ENCODE measurements around the gene BICD1. TPM values are rescaled to one million over a fixed set of nuclear protein-coding genes. Genes with fewer than 3 reads are reported as not detected.

Gene BICD1
- total and polyA plus RNA-seq, 2 donors (not counting 1 experiment from before 2014, with no cell fraction given) = 11.1 to 12.4 TPM

- Histone ChIP-seq H3K9me3 (ENCODE audit: control insufficient read depth, insufficient read depth, low read depth, low read length) (no peaks in the 10 kb centered on the region), H3K79me2 (ENCODE audit: control insufficient read depth, insufficient read depth, low read length) (no peaks in the 10 kb centered on the region), H3K27ac (ENCODE audit: insufficient read depth, low read length) (no peak overlapping the region), H3K36me3 (ENCODE audit: control insufficient read depth, insufficient read depth, low read length) (no peaks in the 10 kb centered on the region), H4K20me1 (ENCODE audit: control insufficient read depth, extremely low read depth, insufficient read depth, low read length) (no peaks in the 10 kb centered on the region), H3K4me1 (ENCODE audit: control insufficient read depth, extremely low read depth, insufficient read depth, low read length) (no peaks in the 10 kb centered on the region), H3K4me3 (replicated peaks in 1 of 4; ENCODE audit: control extremely low read depth in 1 of 4, insufficient read depth in 1 of 4, low read depth in 3 of 4, low read length in 4 of 4) (no peak overlapping the region), H2AFZ (ENCODE audit: low read length) (no peak overlapping the region), H3K9ac (ENCODE audit: insufficient read depth, low read length) (no peak overlapping the region), H3K4me2 (ENCODE audit: extremely low read depth, insufficient read depth, low read length) (no peak overlapping the region), H3K27me3 (ENCODE audit: control insufficient read depth, insufficient read depth, low read length) (no peaks in the 10 kb centered on the region)
- DNase-seq (ENCODE audit: low read depth in 2 of 2) = no peak
- no peak for TF ChIP-seq EZH2 (IDR thresholded peaks at IDR 0.05; ENCODE audit: low read length, missing control alignments)
- no peak for TF ChIP-seq CTCF (conservative IDR thresholded peaks at IDR 0.05 in 1 of 2, IDR thresholded peaks at IDR 0.05 in 1 of 2; ENCODE audit: low read depth in 1 of 2, low read length in 2 of 2)
Measured at GRCh38 chr12:32255588-32255987, 148.9 kb downstream of the BICD1 start.

GRCh38 chr12:32257695-32258496 is 151.2 kb downstream of the BICD1 start:
- DNase-seq (ENCODE audit: low read depth in 2 of 2) = no peak
- Histone ChIP-seq H3K79me2 (ENCODE audit: control insufficient read depth, insufficient read depth, low read length) (no peaks in the 10 kb centered on the region), H3K4me1 (ENCODE audit: control insufficient read depth, extremely low read depth, insufficient read depth, low read length) (no peaks in the 10 kb centered on the region), H2AFZ (ENCODE audit: low read length) (no peak overlapping the region), H3K9ac (ENCODE audit: insufficient read depth, low read length) (no peak overlapping the region), H3K4me2 (ENCODE audit: extremely low read depth, insufficient read depth, low read length) (no peak overlapping the region), H3K27ac (ENCODE audit: insufficient read depth, low read length) (no peak overlapping the region), H4K20me1 (ENCODE audit: control insufficient read depth, extremely low read depth, insufficient read depth, low read length) (no peaks in the 10 kb centered on the region), H3K36me3 (ENCODE audit: control insufficient read depth, insufficient read depth, low read length) (no peaks in the 10 kb centered on the region), H3K4me3 (replicated peaks in 1 of 4; ENCODE audit: control extremely low read depth in 1 of 4, insufficient read depth in 1 of 4, low read depth in 3 of 4, low read length in 4 of 4) (no peak overlapping the region), H3K27me3 (ENCODE audit: control insufficient read depth, insufficient read depth, low read length) (no peaks in the 10 kb centered on the region), H3K9me3 (ENCODE audit: control insufficient read depth, insufficient read depth, low read depth, low read length) (no peaks in the 10 kb centered on the region)
- no peak for TF ChIP-seq EZH2 (IDR thresholded peaks at IDR 0.05; ENCODE audit: low read length, missing control alignments)
- no peak for TF ChIP-seq CTCF (conservative IDR thresholded peaks at IDR 0.05 in 1 of 2, IDR thresholded peaks at IDR 0.05 in 1 of 2; ENCODE audit: low read depth in 1 of 2, low read length in 2 of 2)

DNA sequence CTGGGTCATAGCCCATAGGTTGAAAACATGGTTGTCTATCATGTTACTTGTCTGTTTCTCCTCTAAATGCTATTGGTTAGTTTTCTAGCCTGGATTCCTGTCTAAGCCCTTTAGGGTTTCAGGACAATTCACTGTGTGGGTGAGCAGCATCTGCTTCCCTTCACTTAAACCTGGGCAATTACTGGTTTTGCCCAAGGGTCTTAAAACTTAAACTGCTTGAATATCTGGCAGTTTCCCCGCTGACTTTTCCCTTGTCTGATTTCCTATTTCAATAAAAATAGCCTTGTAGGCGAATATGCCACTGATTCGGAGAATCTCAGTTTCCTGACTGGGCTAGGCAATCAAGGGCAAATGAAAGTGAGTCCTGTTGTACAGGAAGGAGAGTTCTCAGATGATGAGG is 154.0 kb downstream of the BICD1 start:
- no peak overlapping the region for H3K27ac ChIP-seq (ENCODE audit: insufficient read depth, low read length)
- H3K27me3 ChIP-seq (ENCODE audit: control insufficient read depth, insufficient read depth, low read length) = no peaks in the 10 kb centered on the region
- TF ChIP-seq CTCF (conservative IDR thresholded peaks at IDR 0.05 in 1 of 2, IDR thresholded peaks at IDR 0.05 in 1 of 2; ENCODE audit: low read depth in 1 of 2, low read length in 2 of 2) = no peak
- TF ChIP-seq EZH2 (IDR thresholded peaks at IDR 0.05; ENCODE audit: low read length, missing control alignments) = no peak
- no peaks in the 10 kb centered on the region for H3K36me3 ChIP-seq (ENCODE audit: control insufficient read depth, insufficient read depth, low read length)
- no peak overlapping the region for H2AFZ ChIP-seq (ENCODE audit: low read length)
- H3K4me3 ChIP-seq (replicated peaks in 1 of 4; ENCODE audit: control extremely low read depth in 1 of 4, insufficient read depth in 1 of 4, low read depth in 3 of 4, low read length in 4 of 4) = no peak overlapping the region
- DNase-seq (ENCODE audit: low read depth in 2 of 2) = no peak
- no peaks in the 10 kb centered on the region for H3K9me3 ChIP-seq (ENCODE audit: control insufficient read depth, insufficient read depth, low read depth, low read length)
- H3K4me1 ChIP-seq (ENCODE audit: control insufficient read depth, extremely low read depth, insufficient read depth, low read length) = no peaks in the 10 kb centered on the region
- no peak overlapping the region for H3K4me2 ChIP-seq (ENCODE audit: extremely low read depth, insufficient read depth, low read length)
- H3K9ac ChIP-seq (ENCODE audit: insufficient read depth, low read length) = no peak overlapping the region
- no peaks in the 10 kb centered on the region for H3K79me2 ChIP-seq (ENCODE audit: control insufficient read depth, insufficient read depth, low read length)
- H4K20me1 ChIP-seq (ENCODE audit: control insufficient read depth, extremely low read depth, insufficient read depth, low read length) = no peaks in the 10 kb centered on the region
